Large intestine (tissue), 3 donors: ENCODE results near the gene EYA2. TPM values are rescaled to one million over a fixed set of nuclear protein-coding genes. Genes with fewer than 3 reads are reported as not detected.

Source experiments
- DNase-seq, 2 donors: peaks; one replicate each; pipeline versions ENCODE4 v3.0.0 to v3.0.0-alpha.2; 2013
- H3K27ac ChIP-seq: one replicate; pipeline ENCODE4 v1.5.1; 2013; ENCODE audit warnings: low read length
- H3K27me3 ChIP-seq: 2 replicates; pipeline ENCODE4 v1.6.1; 2013; ENCODE audit warnings: low read length; ENCODE audit not compliant: control insufficient read depth, insufficient read depth
- H3K36me3 ChIP-seq: 2 replicates; pipeline ENCODE4 v1.6.1; 2013; ENCODE audit warnings: low read length; ENCODE audit not compliant: control insufficient read depth, insufficient read depth
- H3K4me1 ChIP-seq: one replicate; pipeline ENCODE4 v1.6.1; 2013; ENCODE audit warnings: low read length; ENCODE audit not compliant: control insufficient read depth, insufficient read depth
- H3K4me3 ChIP-seq: one replicate; pipeline ENCODE4 v1.5.1; 2013; ENCODE audit warnings: low read length
- H3K9me3 ChIP-seq: one replicate; pipeline ENCODE4 v1.6.1; 2013; ENCODE audit warnings: mild to moderate bottlenecking, low read depth, low read length, moderate library complexity; ENCODE audit not compliant: control insufficient read depth
- WGBS: methylation state at CpG from one replicate; pipeline ENCODE4 v1.1.5; 2013; ENCODE audit warnings: low lambda C conversion rate; ENCODE audit not compliant: insufficient coverage; 5-methylcytosine and 5-hydroxymethylcytosine counted together
- polyA plus RNA-seq: library from polyadenylated mRNA; unstranded; fragments of 120-200 nt; gene quantifications from one replicate; pipeline ENCODE4 v1.2.1, GENCODE V29; 2013

The EYA2 gene
- polyA plus RNA-seq, 1 donor = 0.72 TPM

DNA sequence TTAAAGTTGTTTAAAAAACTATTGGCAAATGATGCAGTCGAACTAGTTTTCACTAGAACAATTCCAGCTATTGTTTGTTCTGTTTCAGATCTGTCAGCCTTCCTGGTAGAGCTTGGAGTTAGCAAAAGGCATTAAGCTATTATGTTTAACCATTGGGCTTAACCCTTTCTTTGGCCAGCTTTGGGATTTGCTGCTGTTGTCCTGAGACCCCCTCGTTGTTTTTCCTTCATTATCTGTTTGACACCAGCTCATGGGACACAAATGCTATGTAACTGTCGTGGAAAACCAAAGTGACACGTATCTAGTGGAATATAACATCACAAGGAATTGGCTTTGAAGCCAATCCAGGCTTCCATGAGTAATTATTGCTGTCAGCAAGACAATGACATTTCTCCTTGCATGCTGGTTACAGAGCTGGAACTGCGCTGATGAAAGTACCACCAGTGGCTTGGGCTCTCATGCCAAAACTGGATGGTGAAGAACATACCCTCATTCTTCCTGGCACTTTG, 96.0 kb downstream of the EYA2 start:
- H3K27ac ChIP-seq = no peak overlapping the region
- no CpG with 5 or more reads among the region's 5 CpGs for WGBS

DNA sequence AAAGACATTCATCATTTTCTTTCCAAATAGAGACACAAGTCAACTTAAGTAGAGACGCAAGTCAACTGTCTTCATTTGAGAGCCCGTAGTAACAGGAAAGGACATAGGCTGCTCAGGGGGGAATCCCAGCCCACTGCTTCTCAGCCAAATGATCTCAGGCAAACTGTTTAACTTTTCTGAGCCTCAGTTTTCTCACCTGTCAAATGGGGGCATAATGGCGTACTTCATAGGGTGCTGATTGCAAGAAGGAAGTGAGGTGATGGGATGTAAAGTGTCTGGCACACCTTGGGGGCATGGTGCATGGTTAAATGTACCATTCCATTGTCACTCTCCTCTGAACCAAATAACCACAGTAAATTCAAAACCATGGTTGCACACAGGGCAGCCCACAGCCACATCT, 96.5 kb downstream of the EYA2 start:
- WGBS = no CpG with 5 or more reads among the region's 3 CpGs
- H3K27ac ChIP-seq = no peak overlapping the region

More for the DNA sequence above, 96.0 kb downstream of the EYA2 start:
- no peak overlapping the region for H3K4me3 ChIP-seq
- no peaks in the 10 kb centered on the region for H3K4me1 ChIP-seq
- no peak for DNase-seq
- H3K9me3 ChIP-seq = no peaks in the 10 kb centered on the region
- peaks cover 3% of the 10 kb centered on the region for H3K27me3 ChIP-seq
- H3K36me3 ChIP-seq = no peaks in the 10 kb centered on the region

DNA sequence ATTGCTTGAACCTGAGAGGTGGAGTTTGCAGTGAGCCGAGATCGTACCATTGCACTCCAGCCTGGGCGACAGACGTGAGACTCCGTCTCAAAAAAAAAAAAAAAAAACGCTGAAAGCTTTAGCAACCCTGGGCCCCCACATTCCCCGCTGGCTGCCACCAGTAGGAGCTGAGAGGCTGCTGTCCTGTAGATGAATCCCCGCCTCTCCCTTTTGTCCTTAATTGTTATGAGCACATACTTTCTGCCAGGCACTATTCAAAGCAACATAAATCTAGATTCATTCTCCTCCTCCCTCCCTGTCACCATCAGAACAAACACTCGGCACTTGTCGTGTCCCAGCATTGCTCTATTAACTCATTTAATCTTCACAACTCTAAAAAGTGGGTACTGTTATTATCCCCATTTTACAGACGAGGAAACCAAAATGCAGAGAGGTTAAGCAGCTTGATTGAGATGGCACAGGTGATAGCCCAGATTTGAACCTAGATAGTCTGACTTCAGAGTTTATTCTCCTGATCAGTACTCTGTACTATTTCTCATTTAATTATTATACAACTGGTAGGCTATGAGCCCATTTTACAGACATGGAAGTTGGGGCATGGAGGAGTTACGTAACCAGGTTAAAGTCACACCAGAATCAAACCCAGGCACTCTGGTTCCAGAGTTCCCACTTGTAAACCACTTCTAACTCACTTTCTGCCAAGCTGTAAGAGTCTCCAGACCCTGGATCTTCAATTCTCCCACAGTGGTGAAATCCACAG, 97.4 kb downstream of the EYA2 start:
- DNase-seq = no peak
- H3K27me3 ChIP-seq = peaks cover 3% of the 10 kb centered on the region
- H3K27ac ChIP-seq = no peak overlapping the region
- H3K36me3 ChIP-seq = no peaks in the 10 kb centered on the region
- no peaks in the 10 kb centered on the region for H3K4me1 ChIP-seq
- H3K9me3 ChIP-seq = no peaks in the 10 kb centered on the region
- H3K4me3 ChIP-seq = no peak overlapping the region
- 100% methylated on average over 2 of the region's 12 CpGs for WGBS

More for the DNA sequence above, 96.5 kb downstream of the EYA2 start:
- Histone ChIP-seq H3K27me3 (peaks cover 3% of the 10 kb centered on the region), H3K36me3 (no peaks in the 10 kb centered on the region), H3K4me3 (no peak overlapping the region), H3K4me1 (no peaks in the 10 kb centered on the region), H3K9me3 (no peaks in the 10 kb centered on the region)
- no peak for DNase-seq

DNA sequence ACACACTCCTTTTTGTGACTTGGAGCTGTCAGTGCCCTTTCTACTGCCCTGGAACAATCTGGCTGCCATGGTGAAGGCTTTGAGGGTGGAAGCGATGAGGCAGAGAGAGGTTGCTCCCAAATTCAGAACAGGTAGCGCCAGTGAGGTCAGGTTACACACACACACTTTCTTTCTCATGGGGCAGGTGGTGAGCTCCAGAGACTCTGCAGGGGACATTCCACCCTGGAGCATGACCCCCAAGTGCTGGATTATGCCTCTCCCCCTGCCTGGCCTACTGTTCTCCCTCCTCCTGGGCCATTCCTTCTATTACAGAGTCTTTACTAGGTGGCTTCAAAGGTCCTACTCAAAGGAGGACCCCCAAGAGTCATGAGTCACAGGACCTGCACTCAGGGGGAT, 98.0 kb downstream of the EYA2 start:
- H3K27ac ChIP-seq = no peak overlapping the region

DNA sequence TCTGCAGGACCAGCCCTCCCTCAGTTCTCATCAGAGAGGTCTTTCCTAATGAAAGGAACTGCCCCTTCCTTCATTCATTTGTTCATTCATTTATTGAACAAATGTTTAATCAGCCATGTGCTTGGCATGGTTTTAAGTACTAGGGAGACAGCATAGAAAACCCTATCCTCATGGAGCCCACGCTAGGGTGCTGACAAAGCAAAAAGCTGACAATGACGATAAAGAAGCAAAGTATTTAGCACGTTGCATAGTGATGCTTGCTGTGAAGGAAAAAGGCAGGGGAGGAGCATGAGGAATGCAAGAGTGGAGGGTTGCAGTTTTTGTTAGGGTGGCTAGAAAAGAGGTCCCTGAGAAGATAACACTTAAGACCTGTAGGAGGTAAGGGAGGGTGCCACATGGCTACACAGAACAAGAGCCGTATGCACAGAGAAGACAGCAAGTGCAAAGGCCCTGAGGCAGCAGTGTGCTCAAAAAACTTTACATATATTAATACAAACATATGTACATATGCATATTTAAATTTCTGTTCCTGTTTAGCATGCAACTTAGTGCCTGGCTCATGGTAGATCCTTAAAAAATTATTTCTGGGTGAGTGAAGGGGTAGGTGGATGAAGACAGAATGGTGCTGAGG, 98.9 kb downstream of the EYA2 start:
- Histone ChIP-seq H3K36me3 (no peaks in the 10 kb centered on the region), H3K4me3 (no peak overlapping the region), H3K27me3 (peaks cover 8% of the 10 kb centered on the region), H3K4me1 (no peaks in the 10 kb centered on the region), H3K9me3 (no peaks in the 10 kb centered on the region), H3K27ac (no peak overlapping the region)
- 76% methylated on average over 2 of the region's 4 CpGs for WGBS
- no peak for DNase-seq

More for the DNA sequence above, 98.0 kb downstream of the EYA2 start:
- Histone ChIP-seq H3K4me3 (no peak overlapping the region), H3K9me3 (no peaks in the 10 kb centered on the region), H3K36me3 (no peaks in the 10 kb centered on the region), H3K4me1 (no peaks in the 10 kb centered on the region), H3K27me3 (peaks cover 4% of the 10 kb centered on the region)
- no CpG with 5 or more reads among the region's 2 CpGs for WGBS
- no peak for DNase-seq

DNA sequence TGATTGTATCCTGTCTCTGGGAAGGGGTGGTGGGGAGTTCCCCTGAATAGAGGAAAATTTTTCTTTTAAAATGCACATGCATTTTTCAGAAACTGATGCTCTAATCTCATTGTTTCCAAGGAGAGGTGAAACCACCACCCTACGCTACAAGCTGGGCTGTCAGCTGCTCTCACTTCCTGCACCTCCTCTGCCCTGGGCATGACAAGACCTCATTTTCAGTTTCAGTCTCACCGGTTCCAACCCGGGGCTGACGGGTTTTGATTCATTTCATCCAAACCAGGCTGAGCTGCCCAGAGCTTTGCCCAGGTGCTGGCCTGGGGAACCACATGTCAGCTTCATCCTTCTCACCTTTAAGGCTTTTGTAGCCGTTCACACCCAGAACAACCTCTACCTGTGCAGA, 99.7 kb downstream of the EYA2 start:
- Histone ChIP-seq H3K4me3 (no peak overlapping the region), H3K9me3 (no peaks in the 10 kb centered on the region), H3K27ac (no peak overlapping the region), H3K4me1 (no peaks in the 10 kb centered on the region), H3K27me3 (peaks cover 8% of the 10 kb centered on the region), H3K36me3 (no peaks in the 10 kb centered on the region)
- DNase-seq = no peak
- WGBS = 100% methylated on average over 1 of the region's 5 CpGs

DNA sequence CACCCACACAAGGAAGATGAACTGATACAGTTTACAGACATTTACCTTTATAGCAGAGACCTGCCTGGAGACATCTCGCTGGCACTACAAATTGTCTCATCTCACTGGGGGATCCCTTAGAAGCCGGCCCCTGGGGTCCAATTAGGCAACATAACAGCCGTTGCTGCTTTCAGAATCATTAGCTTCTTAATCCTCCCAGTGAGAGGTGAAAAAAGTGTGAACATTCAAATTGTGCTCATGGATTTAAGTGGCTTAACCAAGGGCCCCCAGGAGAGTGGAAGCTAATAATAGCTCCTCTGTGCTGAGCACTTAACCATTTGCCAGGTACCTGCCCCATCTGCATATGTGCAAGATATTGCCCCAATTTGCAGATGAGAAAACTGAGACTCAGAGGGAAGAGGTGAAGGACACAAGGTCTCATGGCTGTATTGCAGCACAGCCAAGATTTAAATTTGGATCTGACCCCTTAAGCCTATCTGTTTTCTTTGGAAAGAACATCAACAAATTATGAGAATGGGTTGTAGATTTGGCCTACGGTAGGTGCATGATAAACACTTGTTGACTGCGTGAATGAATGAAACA, 101.0 kb downstream of the EYA2 start:
- Histone ChIP-seq H3K4me1 (no peaks in the 10 kb centered on the region), H3K9me3 (no peaks in the 10 kb centered on the region), H3K36me3 (no peaks in the 10 kb centered on the region), H3K27ac (no peak overlapping the region), H3K27me3 (peaks cover 8% of the 10 kb centered on the region), H3K4me3 (no peak overlapping the region)
- WGBS = no CpG with 5 or more reads among the region's 5 CpGs
- no peak for DNase-seq

DNA sequence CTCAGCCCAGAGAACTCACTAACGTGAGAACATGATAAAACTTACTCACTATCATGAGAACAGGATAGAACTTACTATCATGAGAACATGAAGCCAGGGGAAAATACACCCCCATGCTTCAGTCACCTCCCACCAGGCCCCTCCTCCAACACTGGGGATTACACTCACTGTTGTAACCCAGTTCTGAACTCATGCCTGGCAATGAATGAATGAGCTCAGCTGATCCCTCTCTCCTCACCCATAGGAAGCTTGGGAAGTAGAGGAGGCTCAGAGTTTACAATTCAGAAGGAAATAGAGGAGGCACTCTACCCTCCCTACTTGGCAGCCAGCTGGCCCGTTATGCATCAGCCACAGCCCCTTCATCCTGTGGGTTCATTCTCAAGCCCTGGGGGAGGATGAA, 102.5 kb downstream of the EYA2 start:
- peaks cover 8% of the 10 kb centered on the region for H3K27me3 ChIP-seq
- DNase-seq = no peak
- WGBS = no CpG with 5 or more reads among the region's 2 CpGs
- no peaks in the 10 kb centered on the region for H3K36me3 ChIP-seq
- no peak overlapping the region for H3K27ac ChIP-seq
- no peak overlapping the region for H3K4me3 ChIP-seq
- H3K4me1 ChIP-seq = no peaks in the 10 kb centered on the region
- no peaks in the 10 kb centered on the region for H3K9me3 ChIP-seq

DNA sequence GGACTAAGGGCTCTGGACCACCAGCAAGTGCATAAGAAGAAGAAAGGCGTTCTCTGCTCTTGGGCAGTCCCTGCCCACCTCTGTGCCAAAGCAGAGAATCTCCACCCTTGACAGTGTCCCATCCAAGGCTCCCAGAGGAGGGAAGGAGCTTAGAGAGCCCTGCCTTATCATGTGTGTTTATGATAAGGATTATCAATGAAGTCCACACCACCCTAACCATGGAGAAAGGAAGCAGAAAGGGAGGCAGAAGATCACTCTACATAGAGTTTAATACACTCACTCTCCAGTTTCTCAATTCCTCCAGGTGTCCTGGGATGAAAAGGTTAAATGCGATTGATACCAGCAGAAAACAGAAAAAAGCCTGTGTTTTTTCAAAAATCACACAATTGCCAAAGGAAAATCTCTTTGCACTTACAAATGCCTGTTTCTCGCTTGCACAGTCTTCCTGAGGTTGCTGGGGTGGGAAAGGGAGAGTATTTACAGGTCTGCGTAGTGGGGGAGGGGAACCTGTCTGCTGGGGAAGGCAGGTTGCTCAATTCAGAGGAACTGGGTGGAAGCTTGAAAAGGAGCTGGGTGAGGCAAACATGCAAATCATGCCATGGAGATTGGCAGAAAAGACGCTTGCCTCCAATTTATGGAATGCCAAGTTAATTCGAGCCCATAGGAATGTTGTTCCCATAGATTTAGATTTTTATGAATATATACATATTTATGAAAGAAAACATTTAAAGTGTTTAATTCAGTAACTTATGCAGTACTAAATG, 104.0 kb downstream of the EYA2 start:
- Histone ChIP-seq H3K36me3 (no peaks in the 10 kb centered on the region), H3K27ac (no peak overlapping the region), H3K4me1 (no peaks in the 10 kb centered on the region), H3K9me3 (no peaks in the 10 kb centered on the region), H3K4me3 (no peak overlapping the region), H3K27me3 (peaks cover 4% of the 10 kb centered on the region)
- WGBS = 40% methylated on average over 1 of the region's 6 CpGs
- DNase-seq = no peak

DNA sequence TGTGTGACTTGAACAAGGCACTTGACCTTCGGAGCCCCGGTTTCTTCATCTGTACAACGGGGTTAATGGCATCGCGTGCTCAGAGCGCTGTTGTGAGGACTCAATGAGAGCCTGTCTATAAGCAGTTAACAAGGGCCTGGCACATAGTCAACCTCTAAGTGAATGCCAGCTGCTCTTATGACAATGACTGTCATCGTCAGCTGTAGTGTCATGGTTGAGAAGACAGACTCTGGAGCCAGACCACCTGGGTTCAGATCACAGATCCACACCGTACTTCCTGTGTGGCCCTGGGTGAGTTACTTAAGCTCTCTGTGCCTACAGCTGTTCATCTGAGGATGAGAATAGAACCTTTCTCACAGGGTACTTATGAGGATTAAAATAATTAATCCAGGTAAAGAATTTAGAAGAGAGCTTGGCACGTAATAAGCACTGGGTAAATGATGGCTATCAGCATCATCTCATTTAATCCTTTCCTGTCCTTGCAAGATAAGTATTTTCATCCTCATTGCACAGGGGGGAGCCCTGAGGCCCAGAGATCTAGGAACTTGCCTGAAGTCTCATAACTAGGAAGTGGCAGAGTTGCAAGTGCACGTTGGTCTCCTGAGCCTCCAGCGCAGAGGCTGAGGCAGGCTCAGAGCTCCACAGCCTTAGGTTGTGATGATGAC, 105.3 kb downstream of the EYA2 start:
- DNase-seq = no peak
- Histone ChIP-seq H3K4me1 (no peaks in the 10 kb centered on the region), H3K9me3 (no peaks in the 10 kb centered on the region), H3K27me3 (peaks cover 4% of the 10 kb centered on the region), H3K4me3 (no peak overlapping the region), H3K36me3 (no peaks in the 10 kb centered on the region), H3K27ac (no peak overlapping the region)
- no CpG with 5 or more reads among the region's 11 CpGs for WGBS
